Duodenal mucosa (tissue), 2 donors: ENCODE results near the gene CFAP100.

ENCODE experiments used
- H3K27ac ChIP-seq: one replicate; pipeline ENCODE4 v1.7.0; 2013; ENCODE audit warnings: low read depth, low read length
- H3K27me3 ChIP-seq, 2 donors: one replicate each; pipeline ENCODE4 v1.7.0; 2013; ENCODE audit warnings: low read length in 2 of 2, control low read depth in 1 of 2; ENCODE audit not compliant: insufficient read depth in 2 of 2, control insufficient read depth in 1 of 2
- H3K36me3 ChIP-seq, 2 donors: one replicate each; pipeline ENCODE4 v1.7.0; 2013; ENCODE audit warnings: low read length in 2 of 2, control low read depth in 1 of 2; ENCODE audit not compliant: insufficient read depth in 2 of 2, control insufficient read depth in 1 of 2
- H3K4me1 ChIP-seq, 2 donors: one replicate each; pipeline ENCODE4 v1.7.0; 2013; ENCODE audit warnings: low read length in 2 of 2, control low read depth in 1 of 2; ENCODE audit not compliant: insufficient read depth in 2 of 2, control insufficient read depth in 1 of 2
- H3K4me3 ChIP-seq, 2 donors: one replicate each; pipeline ENCODE4 v1.7.0; 2013; ENCODE audit warnings: low read length in 2 of 2, low read depth in 1 of 2
- H3K9ac ChIP-seq, 2 donors: one replicate each; pipeline ENCODE4 v1.7.0; 2013; ENCODE audit warnings: low read length in 2 of 2, low read depth in 1 of 2
- H3K9me3 ChIP-seq, 2 donors: one replicate each; pipeline ENCODE4 v1.7.0; 2013; ENCODE audit warnings: low read length in 2 of 2, control low read depth in 1 of 2; ENCODE audit not compliant: control insufficient read depth in 1 of 2

The CFAP100 gene

GRCh38 chr3:126376444-126376843 is 18.3 kb upstream of the CFAP100 start:
- H3K36me3 ChIP-seq, result no peaks in the 10 kb centered on the region
- no peaks in the 10 kb centered on the region for H3K9me3 ChIP-seq
- H3K4me1 ChIP-seq, result no peaks in the 10 kb centered on the region
- H3K27me3 ChIP-seq, result no peaks in the 10 kb centered on the region
- no peak overlapping the region for H3K4me3 ChIP-seq
- H3K9ac ChIP-seq, result no peak overlapping the region
- no peak overlapping the region for H3K27ac ChIP-seq

DNA sequence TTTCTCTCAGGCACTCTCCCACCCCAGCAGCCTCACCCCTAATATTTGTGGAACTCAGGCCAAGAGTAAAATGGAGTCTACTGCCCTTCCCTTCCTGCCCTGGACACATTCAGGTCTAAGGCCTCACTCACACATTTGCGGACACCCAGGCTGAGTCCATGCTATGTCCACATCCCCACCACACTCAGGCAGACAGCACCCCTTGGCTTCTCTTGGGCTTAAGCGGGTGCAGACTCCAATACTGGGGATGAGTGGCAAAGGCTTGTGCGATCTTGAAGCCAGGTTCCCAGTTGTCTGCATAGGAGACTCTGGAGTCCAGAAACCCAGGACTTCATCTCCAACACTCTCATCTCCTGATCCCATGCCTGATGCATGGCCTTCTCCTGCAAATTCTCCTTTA is 17.5 kb upstream of the CFAP100 start:
- no peaks in the 10 kb centered on the region for H3K36me3 ChIP-seq
- no peaks in the 10 kb centered on the region for H3K4me1 ChIP-seq
- no peak overlapping the region for H3K9ac ChIP-seq
- H3K4me3 ChIP-seq, result no peak overlapping the region
- H3K27me3 ChIP-seq, result no peaks in the 10 kb centered on the region
- no peak overlapping the region for H3K27ac ChIP-seq
- H3K9me3 ChIP-seq, result no peaks in the 10 kb centered on the region

DNA sequence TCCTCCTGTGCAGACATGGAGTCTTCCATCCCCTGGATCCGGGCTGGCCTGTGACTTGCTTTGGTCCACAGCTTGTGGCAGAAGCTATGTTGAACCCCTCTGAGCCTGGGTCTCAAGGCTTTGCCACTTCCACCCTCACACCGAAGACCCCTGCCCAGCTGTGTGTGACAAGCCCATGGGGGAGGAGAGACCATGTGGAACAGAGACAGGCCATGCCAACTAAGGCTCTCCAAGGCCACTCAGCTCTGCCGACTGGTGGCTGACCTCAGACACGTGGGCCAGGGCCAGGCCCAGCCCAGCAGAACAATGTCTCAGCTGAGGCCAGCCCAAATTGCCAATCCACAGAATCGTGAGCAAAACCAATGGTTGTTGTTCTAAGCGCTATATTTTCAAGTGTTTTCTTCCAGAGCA is 16.4 kb upstream of the CFAP100 start:
- H3K9me3 ChIP-seq, result no peaks in the 10 kb centered on the region
- no peak overlapping the region for H3K4me3 ChIP-seq
- no peaks in the 10 kb centered on the region for H3K27me3 ChIP-seq
- no peak overlapping the region for H3K27ac ChIP-seq
- no peak overlapping the region for H3K9ac ChIP-seq
- H3K36me3 ChIP-seq, result no peaks in the 10 kb centered on the region
- no peaks in the 10 kb centered on the region for H3K4me1 ChIP-seq

- Histone ChIP-seq H3K4me1 (no peaks in the 10 kb centered on the region), H3K9me3 (no peaks in the 10 kb centered on the region), H3K36me3 (no peaks in the 10 kb centered on the region), H3K4me3 (no peak overlapping the region), H3K9ac (no peak overlapping the region), H3K27me3 (no peaks in the 10 kb centered on the region), H3K27ac (no peak overlapping the region)
Measured at GRCh38 chr3:126380011-126380768, 14.5 kb upstream of the CFAP100 start.

DNA sequence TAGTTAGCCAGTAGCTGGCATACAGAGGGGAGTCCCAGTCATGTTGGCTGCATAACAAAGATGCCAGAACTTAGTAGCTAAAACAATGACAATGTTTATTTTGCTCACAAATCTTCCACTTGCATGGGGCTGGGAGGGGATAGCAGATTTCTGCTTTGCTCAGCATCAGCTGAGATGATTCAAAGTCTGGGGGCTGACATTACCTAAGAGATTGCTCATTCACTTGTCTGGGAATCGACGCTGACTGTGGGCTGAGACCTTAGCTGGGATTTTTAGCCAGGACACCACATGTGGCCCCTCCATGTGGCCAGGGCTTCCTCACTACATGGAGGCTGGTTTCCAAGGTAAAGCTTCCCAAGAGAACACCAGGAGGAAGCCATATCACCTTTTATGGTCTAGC is 12.7 kb upstream of the CFAP100 start:
- Histone ChIP-seq H3K27me3 (no peaks in the 10 kb centered on the region), H3K4me3 (no peak overlapping the region), H3K9ac (no peak overlapping the region), H3K4me1 (no peaks in the 10 kb centered on the region), H3K9me3 (no peaks in the 10 kb centered on the region), H3K36me3 (no peaks in the 10 kb centered on the region), H3K27ac (no peak overlapping the region)

- peak overlapping the region; percentile 38 for H3K27ac ChIP-seq
- no peaks in the 10 kb centered on the region for H3K9me3 ChIP-seq
- H3K4me3 ChIP-seq, result peak overlapping the region; percentile 50 to 55
- H3K9ac ChIP-seq, result peak overlapping the region in 1 of 2 donors; percentile 35
- no peaks in the 10 kb centered on the region for H3K36me3 ChIP-seq
- peaks cover 0 to 4% of the 10 kb centered on the region in 2 donors for H3K4me1 ChIP-seq
- peaks cover 9 to 15% of the 10 kb centered on the region in 2 donors for H3K27me3 ChIP-seq
Measured at GRCh38 chr3:126389112-126389793, 5.5 kb upstream of the CFAP100 start.

DNA sequence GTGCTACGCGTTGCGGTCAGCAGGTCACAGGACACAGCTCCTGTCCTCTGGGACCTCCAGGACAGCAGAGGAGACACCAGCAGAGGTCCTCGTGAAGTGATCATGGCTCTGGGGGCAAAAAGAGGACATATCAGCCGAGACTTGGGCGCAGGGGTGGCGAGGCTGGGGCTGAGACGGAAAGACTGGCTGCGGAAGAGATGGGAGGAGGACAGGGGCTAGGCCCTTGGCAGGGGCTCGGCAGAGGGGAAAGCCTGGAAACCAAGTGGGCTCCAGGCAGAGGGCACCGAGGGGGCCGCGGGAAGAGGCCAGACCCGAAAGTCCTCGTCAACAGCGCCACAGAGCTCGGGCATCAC is 4.9 kb upstream of the CFAP100 start:
- H3K27me3 ChIP-seq, result peaks cover 11 to 18% of the 10 kb centered on the region in 2 donors
- no peaks in the 10 kb centered on the region for H3K9me3 ChIP-seq
- H3K27ac ChIP-seq, result no peak overlapping the region
- peaks cover 0 to 4% of the 10 kb centered on the region in 2 donors for H3K4me1 ChIP-seq
- no peaks in the 10 kb centered on the region for H3K36me3 ChIP-seq
- H3K4me3 ChIP-seq, result no peak overlapping the region
- H3K9ac ChIP-seq, result no peak overlapping the region

DNA sequence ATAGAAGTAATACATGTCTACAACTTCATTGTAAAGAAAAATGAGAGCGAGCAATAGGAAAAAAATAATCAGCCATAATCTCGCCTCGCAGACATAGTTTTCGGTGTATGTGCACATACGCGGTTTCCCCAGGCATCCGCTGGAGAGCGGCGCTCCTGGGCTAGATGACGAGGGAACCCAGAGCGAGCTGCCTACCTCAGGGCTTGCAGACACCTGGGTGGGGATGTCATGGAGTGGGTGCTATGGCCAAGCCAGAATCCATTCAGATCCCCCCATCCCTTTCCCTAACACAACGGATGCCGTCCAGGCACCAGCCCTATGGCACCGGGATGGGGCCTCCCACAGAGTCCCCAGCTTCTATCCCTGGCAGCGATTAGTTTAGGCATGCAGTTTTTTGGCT is 4.5 kb upstream of the CFAP100 start:
- no peak overlapping the region for H3K9ac ChIP-seq
- no peaks in the 10 kb centered on the region for H3K36me3 ChIP-seq
- peaks cover 0 to 4% of the 10 kb centered on the region in 2 donors for H3K4me1 ChIP-seq
- H3K27ac ChIP-seq, result no peak overlapping the region
- H3K9me3 ChIP-seq, result no peaks in the 10 kb centered on the region
- H3K27me3 ChIP-seq, result peaks cover 14 to 18% of the 10 kb centered on the region in 2 donors
- no peak overlapping the region for H3K4me3 ChIP-seq

- Histone ChIP-seq H3K36me3 (no peaks in the 10 kb centered on the region), H3K4me3 (no peak overlapping the region), H3K27me3 (peaks cover 16 to 18% of the 10 kb centered on the region in 2 donors), H3K9ac (no peak overlapping the region), H3K4me1 (peaks cover 0 to 4% of the 10 kb centered on the region in 2 donors), H3K9me3 (no peaks in the 10 kb centered on the region), H3K27ac (no peak overlapping the region)
Measured at GRCh38 chr3:126390751-126391150, 4.0 kb upstream of the CFAP100 start.

DNA sequence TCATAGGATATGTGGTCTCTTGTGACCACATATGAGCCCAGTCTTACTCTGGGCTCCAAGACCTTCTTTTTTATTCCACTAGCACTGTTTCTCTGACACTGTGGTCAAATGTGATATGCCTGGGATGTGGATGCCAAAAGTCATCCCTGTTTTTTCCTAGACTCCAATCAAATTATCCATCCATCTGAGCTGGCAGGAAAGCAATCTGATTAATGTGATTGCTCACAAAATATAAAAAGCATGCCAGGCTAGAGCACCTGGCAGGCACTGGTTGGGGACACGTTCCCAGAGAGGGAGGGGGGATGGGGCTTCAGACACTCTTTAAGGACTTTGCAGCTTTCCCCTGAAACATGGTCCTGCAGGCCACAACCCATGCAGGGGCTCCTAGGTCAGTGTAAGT is 3.1 kb upstream of the CFAP100 start:
- Histone ChIP-seq H3K27ac (no peak overlapping the region), H3K9me3 (no peaks in the 10 kb centered on the region), H3K27me3 (peaks cover 16 to 18% of the 10 kb centered on the region in 2 donors), H3K9ac (no peak overlapping the region), H3K4me1 (peaks cover 0 to 4% of the 10 kb centered on the region in 2 donors), H3K36me3 (no peaks in the 10 kb centered on the region), H3K4me3 (no peak overlapping the region)
